H9 (cell line): Measurements from ENCODE around the gene HSPH1. TPM values are rescaled to one million over a fixed set of nuclear protein-coding genes. Genes with fewer than 3 reads are reported as not detected.

Source experiments
- DNase-seq: peaks from one replicate; pipeline ENCODE4 v3.0.0-alpha.2; 2017
- H2AFZ ChIP-seq: one replicate; pipeline ENCODE4 v1.6.1; 2013; ENCODE audit warnings: mild to moderate bottlenecking, low read length, control low read depth, moderate library complexity
- H2AK5ac ChIP-seq: 2 replicates; pipeline ENCODE4 v1.6.1; 2013; ENCODE audit warnings: low read length, control low read depth, mixed read lengths; ENCODE audit not compliant: insufficient read length
- H2BK120ac ChIP-seq: one replicate; pipeline ENCODE4 v1.6.1; 2013; ENCODE audit warnings: low read depth, mild to moderate bottlenecking, low read length, control low read depth, inconsistent platforms; ENCODE audit not compliant: poor library complexity, severe bottlenecking
- H2BK12ac ChIP-seq: 2 replicates; pipeline ENCODE4 v1.6.1; 2013; ENCODE audit warnings: low read length, control low read depth, mixed read lengths, low read depth; ENCODE audit not compliant: insufficient read length
- H2BK15ac ChIP-seq: 2 replicates; pipeline ENCODE4 v1.6.1; 2013; ENCODE audit warnings: low read depth, low read length, control low read depth
- H2BK20ac ChIP-seq: one replicate; pipeline ENCODE4 v1.6.1; 2013; ENCODE audit warnings: low read depth, mild to moderate bottlenecking, low read length, control low read depth, inconsistent platforms; ENCODE audit not compliant: poor library complexity, severe bottlenecking
- H2BK5ac ChIP-seq: 2 replicates; pipeline ENCODE4 v1.6.1; 2013; ENCODE audit warnings: low read length, control low read depth, mixed read lengths; ENCODE audit not compliant: insufficient read length
- H3K14ac ChIP-seq: 2 replicates; pipeline ENCODE4 v1.6.1; 2013; ENCODE audit warnings: low read length, control low read depth; ENCODE audit not compliant: insufficient read depth
- H3K18ac ChIP-seq: 2 replicates; pipeline ENCODE4 v1.6.1; 2013; ENCODE audit warnings: low read depth, mild to moderate bottlenecking, mixed read lengths, low read length, control low read depth; ENCODE audit not compliant: insufficient read length
- H3K23ac ChIP-seq: 2 replicates; pipeline ENCODE4 v1.6.1; 2013; ENCODE audit warnings: low read length, control low read depth, mixed read lengths, low read depth; ENCODE audit not compliant: insufficient read length
- H3K23me2 ChIP-seq: 2 replicates; pipeline ENCODE4 v1.6.1; 2013; ENCODE audit warnings: low read depth, mild to moderate bottlenecking, mixed read lengths, low read length, control low read depth; ENCODE audit not compliant: insufficient read length, poor library complexity, severe bottlenecking
- H3K27ac ChIP-seq: 2 replicates; pipeline ENCODE4 v1.5.1; 2013; ENCODE audit warnings: low read length, control low read depth, mixed read lengths, low read depth; ENCODE audit not compliant: insufficient read length
- H3K27me3 ChIP-seq: 2 replicates; pipeline ENCODE4 v1.6.1; 2013; ENCODE audit warnings: low read length, control low read depth, inconsistent platforms; ENCODE audit not compliant: insufficient read depth
- H3K4ac ChIP-seq: 2 replicates; pipeline ENCODE4 v1.6.1; 2013; ENCODE audit warnings: low read depth, mild to moderate bottlenecking, control low read depth, inconsistent platforms, low read length, moderate library complexity
- H3K4me1 ChIP-seq: 2 replicates; pipeline ENCODE4 v1.6.1; 2013; ENCODE audit warnings: low read length, control low read depth, inconsistent platforms; ENCODE audit not compliant: insufficient read depth
- H3K4me2 ChIP-seq: 2 replicates; pipeline ENCODE4 v1.6.1; 2013; ENCODE audit warnings: low read length, control low read depth, mixed read lengths; ENCODE audit not compliant: insufficient read length, insufficient read depth
- H3K56ac ChIP-seq: 2 replicates; pipeline ENCODE4 v1.6.1; 2013; ENCODE audit warnings: low read depth, mild to moderate bottlenecking, mixed read lengths, low read length, control low read depth; ENCODE audit not compliant: insufficient read length
- H3K79me1 ChIP-seq: 2 replicates; pipeline ENCODE4 v1.6.1; 2013; ENCODE audit warnings: low read depth, mild to moderate bottlenecking, moderate library complexity, low read length, control low read depth, inconsistent platforms; ENCODE audit not compliant: insufficient read depth, poor library complexity, severe bottlenecking
- H3K79me2 ChIP-seq: 2 replicates; pipeline ENCODE4 v1.6.1; 2013; ENCODE audit warnings: low read length, control low read depth, inconsistent platforms; ENCODE audit not compliant: insufficient read depth
- H3K9ac ChIP-seq: 2 replicates; pipeline ENCODE4 v1.6.1; 2013; ENCODE audit warnings: low read length, control low read depth, mixed read lengths; ENCODE audit not compliant: insufficient read length; ENCODE audit errors: extremely low read depth
- H3K9me3 ChIP-seq: one replicate; pipeline ENCODE4 v1.6.1; 2013; ENCODE audit warnings: low read depth, low read length, inconsistent platforms; ENCODE audit not compliant: control insufficient read depth
- H3T11ph ChIP-seq: one replicate; pipeline ENCODE4 v1.6.1; 2013; ENCODE audit warnings: mild to moderate bottlenecking, low read length, control low read depth, inconsistent platforms
- H4K20me1 ChIP-seq: one replicate; pipeline ENCODE4 v1.6.1; 2013; ENCODE audit not compliant: control insufficient read depth, insufficient read length, insufficient read depth
- H4K5ac ChIP-seq: 2 replicates; pipeline ENCODE4 v1.6.1; 2013; ENCODE audit warnings: low read depth, mild to moderate bottlenecking, mixed read lengths, low read length, control low read depth; ENCODE audit not compliant: insufficient read length
- H4K8ac ChIP-seq: replicated peaks from 2 replicates; pipeline ENCODE4 v1.6.1; 2013; ENCODE audit warnings: low read length, control low read depth, mixed read lengths, low read depth; ENCODE audit not compliant: insufficient read length
- H4K91ac ChIP-seq: 2 replicates; pipeline ENCODE4 v1.6.1; 2013; ENCODE audit warnings: low read depth, mild to moderate bottlenecking, moderate library complexity, mixed read lengths, low read length, control low read depth; ENCODE audit not compliant: insufficient read length
- H3K27ac Mint-ChIP-seq, 3 experiments: 2 replicates in 2 of 3; 3 replicates in 1 of 3; pipeline ENCODE4 v1.8.0; 2020 to 2021; ENCODE audit warnings: mixed read lengths in 3 of 3, mild to moderate bottlenecking in 1 of 3, moderate library complexity in 1 of 3
- H3K27me3 Mint-ChIP-seq: 2 replicates; pipeline ENCODE4 v1.8.0; 2021; ENCODE audit warnings: low read depth, mild to moderate bottlenecking, moderate library complexity, mixed read lengths
- H3K36me3 Mint-ChIP-seq, 3 experiments: 2 replicates in 2 of 3; 3 replicates in 1 of 3; pipeline ENCODE4 v1.8.0; 2020 to 2021; ENCODE audit warnings: low read depth in 3 of 3, mixed read lengths in 3 of 3; ENCODE audit not compliant: insufficient read depth in 1 of 3
- H3K4me1 Mint-ChIP-seq, 2 experiments: 2 replicates each; pipeline ENCODE4 v1.8.0; 2020; ENCODE audit warnings: mixed read lengths in 2 of 2
- H3K4me3 Mint-ChIP-seq, 2 experiments: 2 replicates in 1 of 2; 3 replicates in 1 of 2; pipeline ENCODE4 v1.8.0; 2020 to 2021; ENCODE audit warnings: mild to moderate bottlenecking in 2 of 2, mixed read lengths in 2 of 2, moderate library complexity in 1 of 2
- H3K9me3 Mint-ChIP-seq, 2 experiments: 2 replicates in 1 of 2; 3 replicates in 1 of 2; pipeline ENCODE4 v1.8.0; 2020; ENCODE audit warnings: mild to moderate bottlenecking in 2 of 2, mixed read lengths in 2 of 2, moderate library complexity in 1 of 2
- CTCF ChIP-seq: fragments of 200-600 bp; sonication (generic); conservative IDR thresholded peaks from 3 replicates; pipeline ENCODE4 v1.8.0; 2021; ENCODE audit warnings: antibody characterized with exemption, mild to moderate bottlenecking
- WGBS: extraction: QIAGEN DNeasy Blood & Tissue Kit; methylation state at CpG from one replicate; pipeline ENCODE4 v1.1.7; 2013; ENCODE audit warnings: missing lambda C conversion rate, low lambda C conversion rate, mixed read lengths; ENCODE audit not compliant: insufficient read length; ENCODE audit errors: extremely low coverage; 5-methylcytosine and 5-hydroxymethylcytosine counted together
- total RNA-seq: library from RNA; stranded (reverse); gene quantifications from 2 replicates; pipeline ENCODE4 v1.2.1, GENCODE V29; 2021

The HSPH1 gene
- total RNA-seq, 1 experiment from 2014 or later, result 141 TPM

- Histone ChIP-seq H3K79me2 (no peaks in the 10 kb centered on the region), H4K20me1 (no peaks in the 10 kb centered on the region), H3K9me3 (no peaks in the 10 kb centered on the region), H2AK5ac (no peak overlapping the region), H3K27me3 (no peaks in the 10 kb centered on the region), H3K4me1 (0 out of 2 replicates have a peak, but pooled peaks cover 4% of the 10 kb centered on the region), H2BK15ac (no peak overlapping the region), H2BK12ac (no peak overlapping the region), H3K79me1 (no peaks in the 10 kb centered on the region), H2BK20ac (no peak overlapping the region), H3T11ph (no peak overlapping the region), H4K91ac (no peak overlapping the region), H3K9ac (no peak overlapping the region), H4K5ac (no peak overlapping the region), H2BK120ac (no peak overlapping the region), H3K18ac (no peak overlapping the region), H3K4me2 (no peak overlapping the region), H3K4ac (no peak overlapping the region), H3K23me2 (no peaks in the 10 kb centered on the region), H3K14ac (no peak overlapping the region), H3K56ac (no peak overlapping the region), H2BK5ac (no peak overlapping the region), H3K23ac (no peak overlapping the region), H4K8ac (no peak overlapping the region), H3K27ac (no peak overlapping the region), H2AFZ (no peak overlapping the region)
- no CpG with 5 or more reads among the region's 2 CpGs for WGBS
- no peak for TF ChIP-seq CTCF
- Mint-ChIP-seq H3K4me3 (no peak overlapping the region), H3K9me3 (no peaks in the 10 kb centered on the region), H3K36me3 (no peaks in the 10 kb centered on the region; a peak in 1 of 7 replicates), H3K4me1 (peaks cover 7 to 8% of the 10 kb centered on the region in 2 experiments), H3K27me3 (no peaks in the 10 kb centered on the region), H3K27ac (0 out of 7 replicates have a peak overlapping the region, but pooled peaks of 1 of the 3 experiments have one; percentile 36)
- no peak for DNase-seq
Observed at GRCh38 chr13:31168166-31168565, 6.5 kb upstream of the HSPH1 start.
